GM12875 (cell line): ENCODE measurements around the gene RFFL.

ENCODE experiments used
- H3K4me3 ChIP-seq: one replicate; pipeline ENCODE4 v1.5.1; 2011; ENCODE audit warnings: low read depth, low read length, control low read depth
- TF ChIP-seq, protein P1 (sequence below): IDR thresholded peaks from 2 replicates; pipeline ENCODE4 v1.5.1; 2011; ENCODE audit warnings: low read depth, mild to moderate bottlenecking, control low read depth, inconsistent platforms, low read length, moderate library complexity, borderline replicate concordance; ENCODE audit not compliant: insufficient read depth

Gene RFFL

DNA sequence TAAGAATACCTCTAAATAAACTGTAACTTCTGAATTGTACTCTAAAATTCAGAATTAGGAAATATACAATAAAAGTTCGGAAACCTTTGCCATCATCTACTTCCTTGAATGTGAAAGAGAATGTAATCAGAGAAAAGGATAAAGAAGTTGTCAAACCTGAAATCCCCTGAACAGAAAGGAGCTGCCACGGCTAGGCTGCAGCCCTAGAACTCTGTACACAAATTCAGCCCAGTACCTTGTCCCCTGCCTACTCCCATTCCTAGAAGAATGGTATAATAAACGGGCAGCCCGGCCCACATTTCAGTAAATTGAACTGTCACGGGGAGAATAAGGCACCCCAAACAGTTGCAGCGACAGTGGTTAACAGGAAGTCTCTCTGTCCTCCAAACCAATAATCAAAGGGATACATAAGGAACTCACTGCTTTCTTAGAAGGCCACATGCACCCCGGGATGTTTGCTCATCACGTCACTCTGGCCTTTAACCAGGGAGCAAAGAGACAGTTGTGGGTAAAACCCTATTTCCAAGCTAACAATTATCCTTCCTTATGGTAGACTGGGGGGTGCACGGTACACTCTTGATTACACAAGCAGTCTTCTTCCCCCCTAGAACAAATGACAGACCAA, 24.3 kb upstream of the RFFL start:
- H3K4me3 ChIP-seq = peak overlapping the region; percentile 91
- TF ChIP-seq, protein P1, sequence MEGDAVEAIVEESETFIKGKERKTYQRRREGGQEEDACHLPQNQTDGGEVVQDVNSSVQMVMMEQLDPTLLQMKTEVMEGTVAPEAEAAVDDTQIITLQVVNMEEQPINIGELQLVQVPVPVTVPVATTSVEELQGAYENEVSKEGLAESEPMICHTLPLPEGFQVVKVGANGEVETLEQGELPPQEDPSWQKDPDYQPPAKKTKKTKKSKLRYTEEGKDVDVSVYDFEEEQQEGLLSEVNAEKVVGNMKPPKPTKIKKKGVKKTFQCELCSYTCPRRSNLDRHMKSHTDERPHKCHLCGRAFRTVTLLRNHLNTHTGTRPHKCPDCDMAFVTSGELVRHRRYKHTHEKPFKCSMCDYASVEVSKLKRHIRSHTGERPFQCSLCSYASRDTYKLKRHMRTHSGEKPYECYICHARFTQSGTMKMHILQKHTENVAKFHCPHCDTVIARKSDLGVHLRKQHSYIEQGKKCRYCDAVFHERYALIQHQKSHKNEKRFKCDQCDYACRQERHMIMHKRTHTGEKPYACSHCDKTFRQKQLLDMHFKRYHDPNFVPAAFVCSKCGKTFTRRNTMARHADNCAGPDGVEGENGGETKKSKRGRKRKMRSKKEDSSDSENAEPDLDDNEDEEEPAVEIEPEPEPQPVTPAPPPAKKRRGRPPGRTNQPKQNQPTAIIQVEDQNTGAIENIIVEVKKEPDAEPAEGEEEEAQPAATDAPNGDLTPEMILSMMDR = no peak

DNA sequence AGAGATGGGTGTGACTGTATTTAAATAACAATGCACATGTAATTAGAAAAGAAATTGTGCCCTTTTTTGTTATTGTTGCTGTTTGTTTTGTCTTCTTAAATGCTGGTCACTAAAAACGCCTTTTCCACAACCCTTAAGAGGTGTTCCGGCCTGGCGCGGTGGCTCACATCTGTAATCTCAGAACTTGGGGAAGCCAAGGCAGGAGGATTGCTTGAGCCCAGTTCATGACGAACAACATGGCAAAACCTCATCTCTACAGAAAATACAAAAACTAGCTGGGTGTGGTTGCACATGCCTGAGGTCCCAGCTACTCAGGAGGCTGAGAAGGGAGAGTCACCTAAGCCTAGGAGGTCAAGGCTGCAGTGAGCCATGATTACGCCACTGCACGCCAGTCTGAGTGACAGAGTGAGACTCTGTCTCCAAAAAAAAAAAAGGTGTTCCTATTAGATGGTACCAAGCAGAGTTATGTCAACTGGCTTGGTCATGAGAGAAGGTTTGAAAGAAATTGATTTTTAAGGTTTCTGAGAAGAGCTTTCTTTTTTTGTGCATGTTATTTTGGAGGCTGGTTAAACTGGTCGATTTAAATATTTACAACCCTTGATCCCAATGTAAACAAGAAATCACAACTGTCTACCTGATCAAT, 23.5 kb upstream of the RFFL start:
- TF ChIP-seq, protein P1 = no peak
- H3K4me3 ChIP-seq = no peak overlapping the region

DNA sequence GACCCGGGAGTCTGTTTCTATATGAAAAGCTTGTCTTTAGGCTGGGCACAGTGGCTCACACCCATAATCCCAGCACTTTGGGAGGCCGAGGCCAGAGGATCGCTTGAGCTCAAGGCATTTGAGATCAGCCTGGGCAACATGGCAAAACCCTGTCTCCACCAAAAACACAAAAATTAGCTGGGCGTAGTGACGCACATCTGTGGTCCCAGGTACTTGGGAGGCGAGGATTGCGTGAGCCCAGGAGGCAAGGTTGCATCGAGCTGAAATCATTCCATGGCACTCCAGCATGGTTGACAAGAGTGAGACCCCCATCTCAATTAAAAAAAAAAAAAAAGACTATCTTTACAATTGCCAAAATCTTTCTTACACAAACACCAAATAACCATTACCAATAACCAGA, 22.7 kb upstream of the RFFL start:
- TF ChIP-seq, protein P1 = no peak
- no peak overlapping the region for H3K4me3 ChIP-seq

DNA sequence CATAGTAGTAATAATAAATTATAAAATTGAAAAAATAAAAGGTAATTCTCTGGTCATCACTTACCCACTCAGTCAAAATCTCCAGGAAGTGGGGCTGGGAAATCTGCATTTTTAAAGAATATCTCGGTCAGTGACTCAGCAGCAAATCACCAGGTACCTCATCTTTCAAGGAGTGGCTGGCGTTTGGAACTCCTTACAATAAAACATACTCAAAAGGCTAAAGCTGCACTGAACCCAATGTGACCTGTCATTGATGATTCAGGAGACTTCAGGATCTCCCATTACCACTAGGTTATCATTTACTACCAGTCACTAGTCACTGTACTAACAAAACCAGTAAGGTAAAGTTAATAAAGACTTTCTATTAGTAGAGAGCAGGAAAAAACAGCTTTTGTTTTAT, 21.5 kb upstream of the RFFL start:
- TF ChIP-seq, protein P1 = no peak

DNA sequence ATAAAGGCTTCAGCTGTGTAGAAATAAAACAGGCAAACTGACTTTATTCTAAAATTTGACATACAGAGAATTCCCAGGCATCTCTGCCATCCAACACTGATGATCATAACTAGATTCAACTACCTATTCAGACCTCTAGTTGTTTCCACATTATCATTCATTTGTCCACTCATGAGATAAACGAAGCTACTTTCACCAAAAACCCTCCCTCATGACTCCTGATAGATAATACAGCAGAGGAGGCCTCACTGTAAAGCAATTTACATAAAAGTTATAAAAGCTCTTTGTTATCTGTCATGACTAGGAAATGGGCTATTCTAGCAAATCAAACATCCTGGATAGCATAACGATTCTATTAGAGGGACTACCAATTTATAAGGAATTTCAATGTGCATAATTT, 19.6 kb upstream of the RFFL start:
- H3K4me3 ChIP-seq = no peak overlapping the region
- TF ChIP-seq, protein P1 = no peak

More for the DNA sequence above, 21.5 kb upstream of the RFFL start:
- no peak overlapping the region for H3K4me3 ChIP-seq

DNA sequence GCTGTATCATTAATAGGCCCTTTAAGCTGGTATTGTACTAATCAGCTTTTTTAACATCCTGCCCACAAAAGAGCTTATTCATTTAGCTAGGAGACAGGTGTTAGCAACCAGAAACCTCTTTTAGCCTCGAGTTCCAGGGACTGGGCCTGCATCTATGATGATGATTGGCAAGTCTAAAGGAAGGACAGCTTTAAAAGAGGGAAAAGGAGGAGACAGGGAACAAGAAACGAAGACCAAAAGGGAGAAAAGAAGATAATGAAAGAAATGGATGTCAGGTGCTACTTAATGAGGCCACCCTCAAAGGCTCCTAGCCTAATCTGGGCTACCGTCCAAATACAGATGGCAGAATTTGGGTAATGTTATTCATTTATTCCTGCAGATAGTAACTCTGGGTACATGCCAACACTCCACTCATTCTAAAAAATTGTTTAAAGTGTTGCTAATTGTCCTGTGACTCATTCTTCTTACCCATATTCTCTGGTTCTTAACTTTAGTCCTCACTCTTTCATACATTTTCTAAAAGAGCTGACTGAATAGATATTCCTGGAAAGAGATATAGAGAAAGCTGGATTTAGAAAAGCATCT, 18.7 kb upstream of the RFFL start:
- TF ChIP-seq, protein P1 = no peak
- no peak overlapping the region for H3K4me3 ChIP-seq

DNA sequence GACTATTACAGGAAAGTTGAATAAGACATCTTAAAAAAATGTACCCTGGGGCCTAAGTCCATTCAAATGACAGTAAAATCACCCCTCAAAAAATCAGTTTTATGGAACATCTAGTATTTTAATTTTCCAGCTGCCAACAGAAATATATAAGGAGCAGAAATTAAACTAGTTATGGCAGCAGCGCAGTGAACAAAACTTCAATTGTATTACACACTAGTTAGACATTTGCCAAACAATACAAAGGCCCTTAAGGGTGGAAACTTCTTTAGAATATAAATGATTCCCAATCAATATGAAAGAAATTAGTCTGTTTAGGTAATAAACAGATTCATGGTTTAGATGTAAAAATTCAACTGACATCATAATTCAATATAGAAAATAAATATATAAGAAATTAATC, 18.1 kb upstream of the RFFL start:
- H3K4me3 ChIP-seq = no peak overlapping the region
- TF ChIP-seq, protein P1 = no peak
